SK-N-SH (cell line): ENCODE data around the gene BAHCC1.

Source experiments
- CTCF ChIP-seq: fragments of 200-600 bp; sonication (generic); IDR thresholded peaks from 2 replicates; pipeline ENCODE4 v1.6.1; 2017; ENCODE audit warnings: antibody characterized with exemption, mild to moderate bottlenecking, moderate library complexity
- EP300 ChIP-seq, 2 experiments: IDR thresholded peaks; 2 replicates each; pipeline versions ENCODE4 v1.4.0 to v1.6.1; 2012; ENCODE audit warnings: borderline replicate concordance in 1 of 2, low read depth in 1 of 2, low read length in 1 of 2
- EZH2phosphoT487 ChIP-seq: fragments of 200-600 bp; sonication (generic); IDR thresholded peaks from 2 replicates; pipeline ENCODE4 v1.6.1; 2017; ENCODE audit warnings: low read depth, mixed run types, mild to moderate bottlenecking, antibody characterized with exemption, moderate library complexity, borderline replicate concordance
- JUND ChIP-seq: IDR thresholded peaks from 2 replicates; pipeline ENCODE4 v1.4.0; 2012
- MEF2A ChIP-seq: IDR thresholded peaks from 2 replicates; pipeline ENCODE4 v1.4.0; 2012; ENCODE audit warnings: low read depth, borderline replicate concordance
- SIN3A ChIP-seq: IDR thresholded peaks from 2 replicates; pipeline ENCODE4 v1.6.1; 2012; ENCODE audit warnings: low read depth, mild to moderate bottlenecking, low read length, moderate library complexity, borderline replicate concordance
- TF ChIP-seq, protein P1 (sequence below): IDR thresholded peaks from 2 replicates; pipeline ENCODE4 v1.6.1; 2012; ENCODE audit warnings: mild to moderate bottlenecking, low read depth, low read length, moderate library complexity

- TF ChIP-seq EZH2phosphoT487 (no peak), EP300 (IDR thresholded peaks at IDR 0.05; ENCODE audit: borderline replicate concordance in 1 of 2, low read depth in 1 of 2, low read length in 1 of 2) (no peak), CTCF (no peak), MEF2A (no peak), JUND (no peak), SIN3A (no peak)
- TF ChIP-seq, protein P1, sequence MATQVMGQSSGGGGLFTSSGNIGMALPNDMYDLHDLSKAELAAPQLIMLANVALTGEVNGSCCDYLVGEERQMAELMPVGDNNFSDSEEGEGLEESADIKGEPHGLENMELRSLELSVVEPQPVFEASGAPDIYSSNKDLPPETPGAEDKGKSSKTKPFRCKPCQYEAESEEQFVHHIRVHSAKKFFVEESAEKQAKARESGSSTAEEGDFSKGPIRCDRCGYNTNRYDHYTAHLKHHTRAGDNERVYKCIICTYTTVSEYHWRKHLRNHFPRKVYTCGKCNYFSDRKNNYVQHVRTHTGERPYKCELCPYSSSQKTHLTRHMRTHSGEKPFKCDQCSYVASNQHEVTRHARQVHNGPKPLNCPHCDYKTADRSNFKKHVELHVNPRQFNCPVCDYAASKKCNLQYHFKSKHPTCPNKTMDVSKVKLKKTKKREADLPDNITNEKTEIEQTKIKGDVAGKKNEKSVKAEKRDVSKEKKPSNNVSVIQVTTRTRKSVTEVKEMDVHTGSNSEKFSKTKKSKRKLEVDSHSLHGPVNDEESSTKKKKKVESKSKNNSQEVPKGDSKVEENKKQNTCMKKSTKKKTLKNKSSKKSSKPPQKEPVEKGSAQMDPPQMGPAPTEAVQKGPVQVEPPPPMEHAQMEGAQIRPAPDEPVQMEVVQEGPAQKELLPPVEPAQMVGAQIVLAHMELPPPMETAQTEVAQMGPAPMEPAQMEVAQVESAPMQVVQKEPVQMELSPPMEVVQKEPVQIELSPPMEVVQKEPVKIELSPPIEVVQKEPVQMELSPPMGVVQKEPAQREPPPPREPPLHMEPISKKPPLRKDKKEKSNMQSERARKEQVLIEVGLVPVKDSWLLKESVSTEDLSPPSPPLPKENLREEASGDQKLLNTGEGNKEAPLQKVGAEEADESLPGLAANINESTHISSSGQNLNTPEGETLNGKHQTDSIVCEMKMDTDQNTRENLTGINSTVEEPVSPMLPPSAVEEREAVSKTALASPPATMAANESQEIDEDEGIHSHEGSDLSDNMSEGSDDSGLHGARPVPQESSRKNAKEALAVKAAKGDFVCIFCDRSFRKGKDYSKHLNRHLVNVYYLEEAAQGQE = no peak
Observed at GRCh38 chr17:81476635-81477034, 81.4 kb downstream of the BAHCC1 start.
